CD4-positive, alpha-beta T cell (primary cell): Measurements from ENCODE around the gene TOR1B. TPM values are rescaled to one million over a fixed set of nuclear protein-coding genes. Genes with fewer than 3 reads are reported as not detected.

Experiments used
- ATAC-seq: fragments of 200-7000 bp; cut with Tn5 transposase; one replicate; pipeline ENCODE4 v1.10.0; 2022; ENCODE audit warnings: mild to moderate bottlenecking; ENCODE audit not compliant: poor library complexity
- CTCF ChIA-PET: fragments of 350-600 bp; sonication (Branson Sonifier 250); formaldehyde crosslinking; loops from one replicate; lab custom pipeline; 2021; ENCODE audit warnings: antibody characterized with exemption, inconsistent platforms; lab: Charles Lee
- POLR2A ChIA-PET: fragments of 350-600 bp; sonication (Branson Sonifier 250); formaldehyde crosslinking; loops from one replicate; lab custom pipeline; 2021; ENCODE audit warnings: antibody characterized with exemption, inconsistent platforms; lab: Charles Lee
- DNase-seq, 14 experiments: peaks; one replicate each; pipeline ENCODE4 v3.0.0-alpha.2; 2013 to 2020; ENCODE audit warnings: mixed read lengths in 2 of 14
- H3K27ac ChIP-seq, 2 donors: one replicate each; pipeline versions ENCODE4 v1.5.1 to v1.7.0; 2013; ENCODE audit warnings: low read length in 2 of 2, low read depth in 1 of 2, mild to moderate bottlenecking in 1 of 2
- H3K27me3 ChIP-seq, 2 experiments: 1 replicate in 1 of 2; 2 replicates in 1 of 2; pipeline versions ENCODE4 v1.6.1 to v1.7.0; 2013; ENCODE audit warnings: low read length in 2 of 2, control low read depth in 1 of 2, mild to moderate bottlenecking in 1 of 2, moderate library complexity in 1 of 2; ENCODE audit not compliant: insufficient read depth in 2 of 2, control insufficient read depth in 1 of 2
- H3K36me3 ChIP-seq: one replicate; pipeline ENCODE4 v1.6.1; 2013; ENCODE audit warnings: low read length, control low read depth; ENCODE audit not compliant: insufficient read depth
- H3K4me1 ChIP-seq: one replicate; pipeline ENCODE4 v1.6.1; 2013; ENCODE audit warnings: low read length, control low read depth; ENCODE audit not compliant: insufficient read depth
- H3K4me3 ChIP-seq: one replicate; pipeline ENCODE4 v1.5.1; 2013; ENCODE audit warnings: mild to moderate bottlenecking, low read length, moderate library complexity
- H3K9me3 ChIP-seq, 2 experiments: 1 replicate in 1 of 2; 2 replicates in 1 of 2; pipeline versions ENCODE4 v1.6.1 to v1.7.0; 2013; ENCODE audit warnings: low read length in 2 of 2, mild to moderate bottlenecking in 2 of 2, control low read depth in 1 of 2, moderate library complexity in 1 of 2; ENCODE audit not compliant: control insufficient read depth in 1 of 2, insufficient read depth in 1 of 2
- H3K27ac Mint-ChIP-seq: one replicate; pipeline ENCODE4 v1.8.0; 2020; ENCODE audit warnings: mixed read lengths
- H3K27me3 Mint-ChIP-seq: one replicate; pipeline ENCODE4 v1.8.0; 2021; ENCODE audit warnings: mixed read lengths
- H3K36me3 Mint-ChIP-seq: one replicate; pipeline ENCODE4 v1.8.0; 2021; ENCODE audit warnings: low read depth, mixed read lengths
- H3K4me1 Mint-ChIP-seq: one replicate; pipeline ENCODE4 v1.8.0; 2021; ENCODE audit warnings: low read depth, mixed read lengths
- H3K4me3 Mint-ChIP-seq: one replicate; pipeline ENCODE4 v1.8.0; 2020; ENCODE audit warnings: mild to moderate bottlenecking, mixed read lengths
- H3K9me3 Mint-ChIP-seq: one replicate; pipeline ENCODE4 v1.8.0; 2020; ENCODE audit warnings: mixed read lengths
- CTCF ChIP-seq: fragments of 200-600 bp; IDR thresholded peaks from one replicate; pipeline ENCODE4 v1.8.0; 2022; ENCODE audit warnings: antibody characterized with exemption, mild to moderate bottlenecking
- intact Hi-C, 2 experiments: fragments of 100-400 bp; cut with DNase I in 1 of 2; cut with micrococcal nuclease in 1 of 2; formaldehyde crosslinking; loops; one replicate each; pipeline versions ENCODE4 v1.15.1 to v1.9.0; 2023 to 2025; cut with DNase I, micrococcal nuclease
- total RNA-seq, 174 experiments: library from RNA in 2 of 174; stranded (reverse) in 2 of 174; gene quantifications; one replicate each; pipeline ENCODE4 v1.2.3 and lab custom pipeline; 2021 to 2026

Gene TOR1B
- total RNA-seq, 2 experiments from 2014 or later, result 13.4 to 15.1 TPM

- H3K27ac Mint-ChIP-seq, result no peak overlapping the region
- H3K9me3 Mint-ChIP-seq, result no peaks in the 10 kb centered on the region
- CTCF ChIA-PET, result no interaction called here
- Histone ChIP-seq H3K27me3 (no peaks in the 10 kb centered on the region), H3K4me3 (no peak overlapping the region), H3K9me3 (no peaks in the 10 kb centered on the region), H3K4me1 (no peaks in the 10 kb centered on the region), H3K36me3 (peaks cover 80% of the 10 kb centered on the region), H3K27ac (no peak overlapping the region)
- H3K36me3 Mint-ChIP-seq, result peaks cover 89% of the 10 kb centered on the region
- peaks cover 29% of the 10 kb centered on the region for H3K4me1 Mint-ChIP-seq
- ATAC-seq, result no peak
- no peak for DNase-seq
- no peak for TF ChIP-seq CTCF
- H3K4me3 Mint-ChIP-seq, result no peak overlapping the region
- POLR2A ChIA-PET, result interaction anchor here (0.9 kb wide), 1 partner anchor 12 kb away, joined by 3 read pairs; the partner anchor contains the start of gene TOR1A
- H3K27me3 Mint-ChIP-seq, result no peaks in the 10 kb centered on the region
- intact Hi-C loops, result no loop called here
These were observed 9.0 kb downstream of the TOR1B start for GRCh38 chr9:129811967-129812363.

GRCh38 chr9:129812385-129812784, 9.4 kb downstream of the TOR1B start:
- Mint-ChIP-seq H3K27me3 (no peaks in the 10 kb centered on the region), H3K4me1 (peaks cover 26% of the 10 kb centered on the region), H3K36me3 (peaks cover 85% of the 10 kb centered on the region), H3K4me3 (no peak overlapping the region), H3K27ac (no peak overlapping the region), H3K9me3 (no peaks in the 10 kb centered on the region)
- intact Hi-C loops, result no loop called here
- Histone ChIP-seq H3K27me3 (no peaks in the 10 kb centered on the region), H3K36me3 (peaks cover 79% of the 10 kb centered on the region), H3K9me3 (no peaks in the 10 kb centered on the region), H3K4me1 (no peaks in the 10 kb centered on the region), H3K4me3 (no peak overlapping the region), H3K27ac (no peak overlapping the region)
- DNase-seq (no peak), ATAC-seq (no peak)
- no peak for TF ChIP-seq CTCF
- POLR2A ChIA-PET, result interaction anchor here (0.9 kb wide), 1 partner anchor 11 kb away, joined by 3 read pairs; the partner anchor contains the start of gene TOR1A
- CTCF ChIA-PET, result no interaction called here

GRCh38 chr9:129813661-129814060, 10.7 kb downstream of the TOR1B start:
- H3K27me3 Mint-ChIP-seq, result no peaks in the 10 kb centered on the region
- peaks cover 28% of the 10 kb centered on the region for H3K4me1 Mint-ChIP-seq
- intact Hi-C loops, result no loop called here
- H3K27ac Mint-ChIP-seq, result no peak overlapping the region
- H3K27ac ChIP-seq, result no peak overlapping the region
- ATAC-seq, result no peak
- no peak overlapping the region for H3K4me3 Mint-ChIP-seq
- H3K9me3 ChIP-seq, result no peaks in the 10 kb centered on the region
- H3K4me3 ChIP-seq, result no peak overlapping the region
- H3K9me3 Mint-ChIP-seq, result no peaks in the 10 kb centered on the region
- no peak for TF ChIP-seq CTCF
- ChIA-PET POLR2A (no interaction called here), CTCF (no interaction called here)
- peaks cover 82% of the 10 kb centered on the region for H3K36me3 ChIP-seq
- DNase-seq, result no peak
- H3K27me3 ChIP-seq, result no peaks in the 10 kb centered on the region
- no peaks in the 10 kb centered on the region for H3K4me1 ChIP-seq
- peaks cover 85% of the 10 kb centered on the region for H3K36me3 Mint-ChIP-seq
